ENCODE measurements around the gene RHOBTB3. TPM values are rescaled to one million over a fixed set of nuclear protein-coding genes. Genes with fewer than 3 reads are reported as not detected.

Gene RHOBTB3
- total and polyA plus RNA-seq, 10 of the 15 experiments (the other 5 are each of a cell fraction or from before 2014, with no cell fraction given): 3.6 to 42.8 (median 8.4) TPM

DNA sequence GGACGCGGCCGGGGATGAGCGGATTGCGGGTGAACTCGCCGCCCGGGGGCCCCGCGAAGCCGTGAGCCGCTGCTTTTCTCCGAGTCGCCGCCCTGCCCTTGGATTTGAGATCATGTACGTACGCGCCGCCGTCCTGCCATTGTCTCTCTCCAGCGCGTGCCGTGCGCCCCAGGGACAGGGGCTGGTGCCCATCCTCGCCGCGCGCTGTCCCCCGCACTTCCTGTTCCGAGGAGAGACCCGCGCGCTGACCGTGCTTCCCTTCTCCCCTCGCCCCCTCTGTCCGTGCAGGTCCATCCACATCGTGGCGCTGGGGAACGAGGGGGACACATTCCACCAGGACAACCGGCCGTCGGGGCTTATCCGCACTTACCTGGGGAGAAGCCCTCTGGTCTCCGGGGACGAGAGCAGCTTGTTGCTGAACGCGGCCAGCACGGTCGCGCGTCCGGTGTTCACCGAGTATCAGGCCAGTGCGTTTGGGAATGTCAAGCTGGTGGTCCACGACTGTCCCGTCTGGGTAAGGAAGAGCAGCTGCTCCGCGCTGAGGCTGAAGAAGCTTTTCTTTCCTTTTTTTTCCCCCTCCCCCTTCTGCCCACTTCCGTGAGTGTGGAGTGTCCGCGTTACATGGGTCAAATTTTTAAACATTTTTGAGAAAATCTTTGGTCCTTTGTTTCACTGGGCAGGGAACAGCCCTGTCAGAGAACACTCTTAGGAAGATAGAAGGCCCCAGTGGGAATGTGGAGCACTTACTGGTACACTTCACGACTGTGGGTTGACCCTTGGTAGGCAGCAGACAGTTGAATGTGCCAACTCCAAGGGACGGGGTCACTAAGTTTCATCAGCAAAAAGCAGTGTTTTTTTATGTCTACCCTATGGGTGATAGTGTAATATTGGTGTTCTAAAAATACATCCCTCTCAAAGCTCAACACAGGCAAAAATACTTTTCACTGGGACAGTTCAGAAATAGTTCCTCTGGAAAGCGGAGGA, 727 bp downstream of the RHOBTB3 start (continued):
- TF ChIP-seq, protein P1, sequence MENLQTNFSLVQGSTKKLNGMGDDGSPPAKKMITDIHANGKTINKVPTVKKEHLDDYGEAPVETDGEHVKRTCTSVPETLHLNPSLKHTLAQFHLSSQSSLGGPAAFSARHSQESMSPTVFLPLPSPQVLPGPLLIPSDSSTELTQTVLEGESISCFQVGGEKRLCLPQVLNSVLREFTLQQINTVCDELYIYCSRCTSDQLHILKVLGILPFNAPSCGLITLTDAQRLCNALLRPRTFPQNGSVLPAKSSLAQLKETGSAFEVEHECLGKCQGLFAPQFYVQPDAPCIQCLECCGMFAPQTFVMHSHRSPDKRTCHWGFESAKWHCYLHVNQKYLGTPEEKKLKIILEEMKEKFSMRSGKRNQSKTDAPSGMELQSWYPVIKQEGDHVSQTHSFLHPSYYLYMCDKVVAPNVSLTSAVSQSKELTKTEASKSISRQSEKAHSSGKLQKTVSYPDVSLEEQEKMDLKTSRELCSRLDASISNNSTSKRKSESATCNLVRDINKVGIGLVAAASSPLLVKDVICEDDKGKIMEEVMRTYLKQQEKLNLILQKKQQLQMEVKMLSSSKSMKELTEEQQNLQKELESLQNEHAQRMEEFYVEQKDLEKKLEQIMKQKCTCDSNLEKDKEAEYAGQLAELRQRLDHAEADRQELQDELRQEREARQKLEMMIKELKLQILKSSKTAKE (IDR thresholded peaks at IDR 0.05; ENCODE audit: low read depth, poor library complexity, severe bottlenecking): peak; percentile 45
- no peak for TF ChIP-seq YY1 (IDR thresholded peaks at IDR 0.05; ENCODE audit: low read depth, low read length)
- no peak for TF ChIP-seq POLR2AphosphoS2 (IDR thresholded peaks at IDR 0.05; ENCODE audit: low read depth, low read length)

- Histone ChIP-seq H3K27ac (ENCODE audit: control insufficient read depth, insufficient read depth) (peak overlapping the region; percentile 38; the same call in 1 of the 2 replicates), H3K9ac (ENCODE audit: control insufficient read depth, insufficient read depth, low read length) (no peak overlapping the region), H3K4me2 (ENCODE audit: control insufficient read depth, insufficient read depth) (no peak overlapping the region; the same call in 1 of the 2 replicates), H3K27me3 (replicated peaks in 1 of 2; ENCODE audit: control insufficient read depth in 2 of 2, insufficient read depth in 2 of 2, low read length in 1 of 2) (no peaks in the 10 kb centered on the region), H3K4me3 (peak overlapping the region; percentile 78), H3K4me1 (ENCODE audit: control insufficient read depth, insufficient read depth, low read length) (peaks cover 10% of the 10 kb centered on the region), H4K20me1 (ENCODE audit: control insufficient read depth, insufficient read depth) (no peaks in the 10 kb centered on the region), H3K79me2 (ENCODE audit: control insufficient read depth, insufficient read depth, low read length) (peaks cover 40% of the 10 kb centered on the region), H3K36me3 (ENCODE audit: control insufficient read depth in 2 of 2, insufficient read depth in 2 of 2, low read length in 1 of 2) (no peaks in the 10 kb centered on the region), H3K9me3 (replicated peaks; ENCODE audit: control insufficient read depth, insufficient read depth, low read length) (no peaks in the 10 kb centered on the region), H2AFZ (ENCODE audit: control insufficient read depth, low read depth, low read length) (no peak overlapping the region)
- WGBS (ENCODE audit: insufficient coverage, insufficient replicate concordance, low lambda C conversion rate, missing lambda C conversion rate): 91% methylated on average over 9 of the region's 9 CpGs
- intact Hi-C loops (cut with micrococcal nuclease; ENCODE audit: unreplicated experiment): loop anchor here (5.0 to 10.0 kb wide), 3 partner anchors 89 to 178 kb away; partner anchors contain the start of genes ARSK, GLRX and SKIC3
- BruUV-seq (replicated peaks): no TSS peak
- ATAC-seq: no peak
- SMC1A ChIA-PET (ENCODE audit: uncharacterized antibody, unreplicated experiment): interaction anchor here (0.7 to 6.6 kb wide), 19 partner anchors 8 to 115 kb away, joined by 3 to 58 read pairs (median 9); partner anchors contain the start of genes GLRX and RFESD
- RAD21 ChIA-PET (ENCODE audit: unreplicated experiment): interaction anchor here (0.6 to 5.1 kb wide), 12 partner anchors 8 to 135 kb away, joined by 3 to 32 read pairs (median 6); partner anchors contain the start of genes GLRX and RFESD
- DNase-seq (ENCODE audit: low read depth, low spot score): no peak
- POLR2A ChIA-PET: interaction anchor here (1.6 to 2.6 kb wide), 2 partner anchors 8 to 12 kb away, joined by 7 to 28 read pairs; no protein-coding TSS in a partner anchor
- in situ Hi-C loops (cut with MboI): no loop called here
- FAIRE-seq: peak; percentile 35
- TF ChIP-seq BCL3 (IDR thresholded peaks at IDR 0.05; ENCODE audit: borderline replicate concordance, insufficient read depth, low read depth, low read length, poor library complexity, severe bottlenecking) (no peak), ZSCAN29 (IDR thresholded peaks at IDR 0.05) (peak; percentile 93), JUND (IDR thresholded peaks at IDR 0.05; ENCODE audit: low read depth, low read length) (no peak), HDGF (IDR thresholded peaks at IDR 0.05) (no peak)
- CTCF ChIA-PET: interaction anchor here (0.7 to 5.2 kb wide), 9 partner anchors 25 to 642 kb away, joined by 3 to 23 read pairs (median 3); no protein-coding TSS in a partner anchor
Observed at GRCh38 chr5:95733107-95733665, 2.0 kb downstream of the RHOBTB3 start.
